Measurements from ENCODE around the gene C1D. TPM values are rescaled to one million over a fixed set of nuclear protein-coding genes. Genes with fewer than 3 reads are reported as not detected.

The C1D gene
- total RNA-seq, 1 experiment from 2014 or later: 21.1 TPM

GRCh38 chr2:68039317-68039716 is 23.5 kb downstream of the C1D start:
- H3K4me1 ChIP-seq (ENCODE audit: control insufficient read depth in 1 of 2, insufficient read depth in 2 of 2, low read length in 2 of 2): no peaks in the 10 kb centered on the region

More at GRCh38 chr2:68039317-68039716, 23.5 kb downstream of the C1D start:
- Histone ChIP-seq H2AFZ (ENCODE audit: low read depth, low read length, poor library complexity, severe bottlenecking) (no peak overlapping the region), H3K79me2 (ENCODE audit: insufficient read depth, low read length) (no peaks in the 10 kb centered on the region), H3K9ac (ENCODE audit: low read length) (no peak overlapping the region), H3K9me3 (ENCODE audit: control insufficient read depth in 1 of 2, insufficient read depth in 1 of 2, low read depth in 1 of 2, low read length in 2 of 2) (no peaks in the 10 kb centered on the region), H3K36me3 (ENCODE audit: control insufficient read depth in 1 of 2, insufficient read depth in 2 of 2, low read length in 2 of 2) (peaks cover 0 to 3% of the 10 kb centered on the region in 2 experiments; a peak in 1 of 4 replicates), H4K20me1 (ENCODE audit: insufficient read depth) (no peaks in the 10 kb centered on the region), H3K27ac (ENCODE audit: low read depth, low read length) (no peak overlapping the region), H3K27me3 (ENCODE audit: insufficient read depth, low read length) (no peaks in the 10 kb centered on the region), H3K9me2 (ENCODE audit: insufficient read depth) (no peaks in the 10 kb centered on the region), H3K4me2 (ENCODE audit: low read length) (no peak overlapping the region), H3K4me3 (replicated peaks in 1 of 2; ENCODE audit: low read depth in 1 of 2, low read length in 2 of 2) (no peak overlapping the region)
- ChIA-PET POLR2A (no interaction called here), CTCF (interaction anchor here (0.9 kb wide), 1 partner anchor 253 kb away, joined by 3 read pairs; no protein-coding TSS in a partner anchor), RAD21 (ENCODE audit: low non-redundant PET in 1 of 2, low total read pairs in 2 of 2, uncharacterized antibody in 2 of 2, unreplicated experiment in 2 of 2) (no interaction called here)
- intact Hi-C loops (cut with micrococcal nuclease): no loop called here
- TF ChIP-seq EZH2phosphoT487 (IDR thresholded peaks at IDR 0.05; ENCODE audit: borderline replicate concordance): no peak
- no peak for TF ChIP-seq ZBTB33 (IDR thresholded peaks at IDR 0.05; ENCODE audit: extremely low read depth, insufficient replicate concordance, low read length)
- no peak for TF ChIP-seq ATF3 (IDR thresholded peaks at IDR 0.05)
- no peak for TF ChIP-seq CEBPB (IDR thresholded peaks at IDR 0.05; ENCODE audit: low read depth)
- no peak for TF ChIP-seq REST (IDR thresholded peaks at IDR 0.05; ENCODE audit: low read depth)
- TF ChIP-seq ZFX (IDR thresholded peaks at IDR 0.05): no peak
- TF ChIP-seq ZNF274 (IDR thresholded peaks at IDR 0.05; ENCODE audit: low read depth, low read length): no peak
- no peak for TF ChIP-seq SRF (IDR thresholded peaks at IDR 0.05; ENCODE audit: low read depth)
- BruUV-seq (replicated peaks): no TSS peak
- no peak for ATAC-seq
- no peak for DNase-seq (ENCODE audit: low read depth, low spot score)
